HepG2 (cell line): Measurements from ENCODE around the gene GSDMA. TPM values are rescaled to one million over a fixed set of nuclear protein-coding genes. Genes with fewer than 3 reads are reported as not detected.

ENCODE experiments used
- ATF5 ChIP-seq: sonication (generic); formaldehyde crosslinking; IDR thresholded peaks from 2 replicates; pipeline ENCODE4 v1.4.0; 2020; ENCODE audit warnings: mild to moderate bottlenecking, low read depth, missing genetic modification reagents
- CTCF ChIP-seq: sonication (generic); formaldehyde crosslinking; IDR thresholded peaks from 2 replicates; pipeline ENCODE4 v1.5.0; 2020; ENCODE audit warnings: mild to moderate bottlenecking, missing genetic modification reagents, moderate library complexity
- DBP ChIP-seq: sonication (generic); formaldehyde crosslinking; IDR thresholded peaks from 2 replicates; pipeline ENCODE4 v1.4.0; 2020; ENCODE audit warnings: missing genetic modification reagents; ENCODE audit errors: not compliant biosample characterization
- FOXA3 ChIP-seq: IDR thresholded peaks from 2 replicates; pipeline ENCODE4 v1.6.1; 2016; ENCODE audit warnings: missing genetic modification reagents, missing compliant biosample characterization
- FOXO4 ChIP-seq: sonication (generic); formaldehyde crosslinking; conservative IDR thresholded peaks from 2 replicates; pipeline ENCODE4 v1.8.1; 2023; ENCODE audit warnings: missing genetic modification reagents
- GABPA ChIP-seq, 2 experiments: IDR thresholded peaks; 2 replicates each; pipeline ENCODE4 v1.6.1; 2011 to 2016; ENCODE audit warnings: low read depth in 2 of 2, low read length in 1 of 2, missing biosample characterization in 1 of 2, missing genetic modification characterization in 1 of 2
- MAFF ChIP-seq: IDR thresholded peaks from 2 replicates; pipeline ENCODE4 v1.6.1; 2011; ENCODE audit warnings: low read depth, low read length, improper control_type of control experiment
- MED8 ChIP-seq: sonication (generic); formaldehyde crosslinking; IDR thresholded peaks from 2 replicates; pipeline ENCODE4 v1.8.1; 2023; ENCODE audit warnings: mild to moderate bottlenecking, missing genetic modification reagents; ENCODE audit not compliant: insufficient replicate concordance
- PCBP1 ChIP-seq: fragments of 200-400 bp; formaldehyde crosslinking; IDR thresholded peaks from 2 replicates; pipeline ENCODE4 v1.6.1; 2017; ENCODE audit warnings: mild to moderate bottlenecking, low read depth, low read length, borderline replicate concordance
- PHF5A ChIP-seq: IDR thresholded peaks from one replicate; pipeline ENCODE4 v1.6.1; 2018; ENCODE audit warnings: low read depth, missing genetic modification reagents; ENCODE audit not compliant: unreplicated experiment
- SMYD3 ChIP-seq: sonication (generic); formaldehyde crosslinking; IDR thresholded peaks from 2 replicates; pipeline ENCODE4 v1.8.1; 2023; ENCODE audit warnings: mild to moderate bottlenecking, missing genetic modification reagents
- SOX13 ChIP-seq, 3 experiments: fragments of 450-650 bp in 1 of 3; sonication (generic) in 1 of 3; formaldehyde crosslinking in 1 of 3; IDR thresholded peaks in 2 of 3; conservative IDR thresholded peaks in 1 of 3; 2 replicates each; pipeline versions ENCODE4 v1.5.0 to v1.6.1; 2016 to 2020; ENCODE audit warnings: antibody characterized with exemption in 1 of 3, mild to moderate bottlenecking in 1 of 3, missing compliant biosample characterization in 1 of 3, missing genetic modification reagents in 1 of 3, moderate library complexity in 1 of 3
- ZBTB14 ChIP-seq: sonication (generic); formaldehyde crosslinking; IDR thresholded peaks from 2 replicates; pipeline ENCODE4 v1.4.0; 2020; ENCODE audit warnings: missing genetic modification reagents
- ZNF20 ChIP-seq: sonication (generic); formaldehyde crosslinking; IDR thresholded peaks from 2 replicates; pipeline ENCODE4 v1.4.0; 2020; ENCODE audit warnings: mild to moderate bottlenecking, moderate library complexity, missing genetic modification reagents
- ZNF280D ChIP-seq: sonication (generic); formaldehyde crosslinking; IDR thresholded peaks from 2 replicates; pipeline ENCODE4 v1.5.1; 2020; ENCODE audit warnings: mild to moderate bottlenecking, missing genetic modification reagents
- ZNF598 ChIP-seq: sonication (generic); formaldehyde crosslinking; IDR thresholded peaks from 2 replicates; pipeline ENCODE4 v1.5.1; 2020; ENCODE audit warnings: mild to moderate bottlenecking, missing genetic modification reagents, borderline replicate concordance
- ZNF713 ChIP-seq: sonication (generic); formaldehyde crosslinking; IDR thresholded peaks from 2 replicates; pipeline ENCODE4 v1.4.0; 2020; ENCODE audit warnings: mild to moderate bottlenecking, missing genetic modification reagents
- ZNF883 ChIP-seq: sonication (generic); formaldehyde crosslinking; IDR thresholded peaks from 2 replicates; pipeline ENCODE4 v1.5.1; 2020; ENCODE audit warnings: mild to moderate bottlenecking, missing genetic modification reagents; ENCODE audit errors: not compliant biosample characterization
- polyA plus RNA-seq, 8 experiments: library from polyadenylated mRNA; depleted of rRNA in 3 of 8; stranded (reverse) in 7 of 8; unstranded in 1 of 8; fragments of >200 nt; fragmentation: Illumina TruSeq in 4 of 8; extraction: Trizol in 4 of 8; gene quantifications; 2 replicates each; pipeline versions ENCODE4 v1.2.1 to v1.2.3, GENCODE V29; 2011 to 2016; ENCODE audit warnings: low read depth in 4 of 8, missing spikeins in 1 of 8, mixed read lengths in 1 of 8; ENCODE audit not compliant: insufficient read depth in 1 of 8
- total RNA-seq, 5 experiments: library from RNA; depleted of rRNA; stranded (reverse); fragments of >200 nt; fragmentation: Illumina TruSeq; extraction: Trizol; gene quantifications; 2 replicates each; pipeline ENCODE4 v1.2.3, GENCODE V29; 2016; ENCODE audit warnings: low read depth in 1 of 5

Gene GSDMA
- total and polyA plus RNA-seq, 2 of the 13 experiments (the other 11 are each of a cell fraction or from before 2014, with no cell fraction given) = not detected

- TF ChIP-seq ZNF280D (CRISPR knock-in tag) (0 out of 2 replicates have a peak, but pooled peaks have one; percentile 2), PCBP1 (no peak), CTCF (CRISPR knock-in tag) (peak; percentile 14; the same call in 1 of the 2 replicates), ZNF713 (CRISPR knock-in tag) (no peak), MAFF (no peak), DBP (CRISPR knock-in tag) (peak; percentile 9), SOX13 (IDR thresholded peaks at IDR 0.05) (no peak), SOX13 (CRISPR knock-in tag; conservative IDR thresholded peaks at IDR 0.05 in 1 of 2, IDR thresholded peaks at IDR 0.05 in 1 of 2) (no peak), SMYD3 (CRISPR knock-in tag) (peak; percentile 12; the same call in 1 of the 2 replicates), ZNF598 (0 out of 2 replicates have a peak, but pooled peaks have one; percentile 8), FOXO4 (CRISPR knock-in tag) (no peak), PHF5A (CRISPR knock-in tag) (no peak), ZNF883 (no peak), ATF5 (CRISPR knock-in tag) (no peak), ZBTB14 (CRISPR knock-in tag) (0 out of 2 replicates have a peak, but pooled peaks have one; percentile 9), GABPA (IDR thresholded peaks at IDR 0.05; ENCODE audit: low read depth, low read length) (no peak), GABPA (CRISPR knock-in tag; IDR thresholded peaks at IDR 0.05; ENCODE audit: low read depth) (0 out of 2 replicates have a peak, but pooled peaks have one; percentile 25), ZNF20 (CRISPR knock-in tag) (0 out of 2 replicates have a peak, but pooled peaks have one; percentile 1), MED8 (CRISPR knock-in tag) (peak; percentile 7), FOXA3 (CRISPR knock-in tag) (peak; percentile 51; the same call in 1 of the 2 replicates)
Measured at GRCh38 chr17:39981207-39981741, 18.5 kb downstream of the GSDMA start (continued).
